GM12801 (cell line): ENCODE results near the gene BRD7.

ENCODE experiments used
- CTCF ChIP-seq: IDR thresholded peaks from one replicate; pipeline ENCODE4 v1.5.1; 2011; ENCODE audit warnings: control low read depth; ENCODE audit not compliant: insufficient read length; ENCODE audit errors: extremely low read depth

The BRD7 gene

GRCh38 chr16:50308237-50308965, 60.4 kb downstream of the BRD7 start:
- no peak for TF ChIP-seq CTCF

- no peak for TF ChIP-seq CTCF
Observed at GRCh38 chr16:50306287-50306686, 62.5 kb downstream of the BRD7 start.

- TF ChIP-seq CTCF, result no peak
Observed at GRCh38 chr16:50305441-50306061, 63.2 kb downstream of the BRD7 start.

GRCh38 chr16:50304467-50305440, 64.0 kb downstream of the BRD7 start:
- no peak for TF ChIP-seq CTCF

- TF ChIP-seq CTCF, result no peak
Observed at GRCh38 chr16:50303605-50304466, 65.0 kb downstream of the BRD7 start.

- TF ChIP-seq CTCF, result no peak
Observed at GRCh38 chr16:50303041-50303604, 65.7 kb downstream of the BRD7 start.
